ENCODE results near the gene RRP12. TPM values are rescaled to one million over a fixed set of nuclear protein-coding genes. Genes with fewer than 3 reads are reported as not detected.

RRP12 gene
- total RNA-seq, 6 donors from 2014 or later = 20.4 to 38.2 (median 28.9) TPM

- 41 to 55% methylated on average over 13 to 21 of the region's 21 CpGs for WGBS, 2 donors
Measured at GRCh38 chr10:97399843-97400545, 1.1 kb downstream of the RRP12 start.

GRCh38 chr10:97396056-97396455 is 5.1 kb downstream of the RRP12 start:
- 94 to 96% methylated on average over 4 of the region's 4 CpGs for WGBS, 2 donors
- ATAC-seq (ENCODE audit: low FRiP score in 2 of 2) (no peak), DNase-seq (no peak)

More at GRCh38 chr10:97399843-97400545, 1.1 kb downstream of the RRP12 start:
- H3K4me1 ChIP-seq = peaks cover 13 to 18% (median 15%) of the 10 kb centered on the region in 4 donors
- H3K4me3 ChIP-seq = peak overlapping the region in 3 of 4 donors; percentile 67 to 87 (median 85)
- no peaks in the 10 kb centered on the region for H3K27me3 ChIP-seq
- ATAC-seq (ENCODE audit: low FRiP score in 2 of 2) = peak; percentile 55 to 72
- DNase-seq = no peak
- no peak for TF ChIP-seq EP300 (IDR thresholded peaks at IDR 0.05)
- TF ChIP-seq POLR2AphosphoS5 (IDR thresholded peaks at IDR 0.05) = peak in 1 of 2 donors; percentile 4
- H3K9me3 ChIP-seq = no peaks in the 10 kb centered on the region
- peak overlapping the region; percentile 5 to 87 (median 76) for H3K27ac ChIP-seq
- peaks cover 0 to 23% (median 18%) of the 10 kb centered on the region in 4 donors for H3K36me3 ChIP-seq

GRCh38 chr10:97393034-97393573 is 8.0 kb downstream of the RRP12 start:
- H3K4me3 ChIP-seq = no peak overlapping the region
- no peak for TF ChIP-seq CTCF (IDR thresholded peaks at IDR 0.05)
- TF ChIP-seq POLR2AphosphoS5 (IDR thresholded peaks at IDR 0.05) = no peak
- no peak for TF ChIP-seq EP300 (IDR thresholded peaks at IDR 0.05)
- no peak for TF ChIP-seq POLR2A (IDR thresholded peaks at IDR 0.05)
- 86 to 93% methylated on average over 8 of the region's 8 CpGs for WGBS, 2 donors
- H3K27me3 ChIP-seq = no peaks in the 10 kb centered on the region
- H3K27ac ChIP-seq = no peak overlapping the region
- no peak for ATAC-seq (ENCODE audit: low FRiP score in 2 of 2)
- no peaks in the 10 kb centered on the region for H3K4me1 ChIP-seq
- H3K36me3 ChIP-seq = peaks cover 7 to 86% (median 60%) of the 10 kb centered on the region in 4 donors
- H3K9me3 ChIP-seq = no peaks in the 10 kb centered on the region
- no peak for DNase-seq

More at GRCh38 chr10:97396056-97396455, 5.1 kb downstream of the RRP12 start:
- H3K27ac ChIP-seq = no peak overlapping the region
- no peak overlapping the region for H3K4me3 ChIP-seq
- peaks cover 0 to 60% (median 34%) of the 10 kb centered on the region in 4 donors for H3K36me3 ChIP-seq
- TF ChIP-seq POLR2AphosphoS5 (IDR thresholded peaks at IDR 0.05) (no peak), POLR2A (IDR thresholded peaks at IDR 0.05) (no peak), CTCF (IDR thresholded peaks at IDR 0.05) (no peak), EP300 (IDR thresholded peaks at IDR 0.05) (no peak)
- H3K9me3 ChIP-seq = no peaks in the 10 kb centered on the region
- H3K4me1 ChIP-seq = peaks cover 8 to 13% (median 12%) of the 10 kb centered on the region in 4 donors
- H3K27me3 ChIP-seq = no peaks in the 10 kb centered on the region

- no peak overlapping the region for H3K4me3 ChIP-seq
- TF ChIP-seq POLR2AphosphoS5 (IDR thresholded peaks at IDR 0.05) (no peak), POLR2A (IDR thresholded peaks at IDR 0.05) (no peak), EP300 (IDR thresholded peaks at IDR 0.05) (no peak), CTCF (IDR thresholded peaks at IDR 0.05) (no peak)
- H3K4me1 ChIP-seq = no peaks in the 10 kb centered on the region
- WGBS, 2 donors = 86 to 89% methylated on average over 5 of the region's 5 CpGs
- H3K27me3 ChIP-seq = no peaks in the 10 kb centered on the region
- H3K27ac ChIP-seq = peak overlapping the region in 1 of 4 donors; percentile 14
- peaks cover 7 to 93% (median 58%) of the 10 kb centered on the region in 4 donors for H3K36me3 ChIP-seq
- DNase-seq = no peak
- peak in 1 of 2 donors; percentile 16 for ATAC-seq (ENCODE audit: low FRiP score in 2 of 2)
- no peaks in the 10 kb centered on the region for H3K9me3 ChIP-seq
Measured at GRCh38 chr10:97390091-97390490, 11.0 kb downstream of the RRP12 start.

- Histone ChIP-seq H3K27ac (no peak overlapping the region), H3K27me3 (no peaks in the 10 kb centered on the region), H3K4me3 (no peak overlapping the region), H3K9me3 (no peaks in the 10 kb centered on the region), H3K36me3 (peaks cover 7 to 86% (median 56%) of the 10 kb centered on the region in 4 donors), H3K4me1 (no peaks in the 10 kb centered on the region)
- DNase-seq (no peak), ATAC-seq (ENCODE audit: low FRiP score in 2 of 2) (peak in 1 of 2 donors; percentile 52)
- whole genome bisulfite sequencing, 2 donors = 95% methylated on average over 5 of the region's 5 CpGs; no CpG with 5 or more reads in 1 of the 2 donors
- TF ChIP-seq EP300 (IDR thresholded peaks at IDR 0.05) (no peak), POLR2AphosphoS5 (IDR thresholded peaks at IDR 0.05) (no peak), POLR2A (IDR thresholded peaks at IDR 0.05) (no peak)
Measured at GRCh38 chr10:97388152-97388551, 13.0 kb downstream of the RRP12 start.
